K562 (cell line): Measurements from ENCODE around the gene ITPA. TPM values are rescaled to one million over a fixed set of nuclear protein-coding genes. Genes with fewer than 3 reads are reported as not detected.

ENCODE experiments used
- FOS ChIP-seq: IDR thresholded peaks from 3 replicates; pipeline ENCODE4 v1.6.1; 2011; ENCODE audit not compliant: insufficient read length; ENCODE audit errors: extremely low read depth
- GATA2 ChIP-seq: sonication (generic); formaldehyde crosslinking; IDR thresholded peaks from 2 replicates; pipeline ENCODE4 v1.4.0; 2020; ENCODE audit warnings: mild to moderate bottlenecking, missing genetic modification reagents
- HDAC6 ChIP-seq: IDR thresholded peaks from 2 replicates; pipeline ENCODE4 v1.6.1; 2012; ENCODE audit warnings: low read depth, mild to moderate bottlenecking, control low read depth, inconsistent platforms, low read length, moderate library complexity
- HDGF ChIP-seq: fragments of 450-650 bp; IDR thresholded peaks from 2 replicates; pipeline ENCODE4 v1.6.1; 2016
- KLF10 ChIP-seq: fragments of 250-450 bp; sonication (Bioruptor Pico); IDR thresholded peaks from 2 replicates; pipeline ENCODE4 v1.6.1; 2021; ENCODE audit warnings: matching md5 sums
- NBN ChIP-seq: fragments of 450-650 bp; IDR thresholded peaks from 2 replicates; pipeline ENCODE4 v1.6.1; 2016; ENCODE audit warnings: low read depth, mild to moderate bottlenecking
- NR2C1 ChIP-seq, 2 experiments: fragments of 450-650 bp; IDR thresholded peaks; 2 replicates each; pipeline ENCODE4 v1.6.1; 2017; ENCODE audit warnings: mild to moderate bottlenecking in 2 of 2, antibody characterized with exemption in 1 of 2, inconsistent platforms in 1 of 2, missing compliant biosample characterization in 1 of 2, missing genetic modification characterization in 1 of 2
- POLR2G ChIP-seq: fragments of 200-400 bp; formaldehyde crosslinking; IDR thresholded peaks from 2 replicates; pipeline ENCODE4 v1.6.1; 2017; ENCODE audit warnings: low read depth, mild to moderate bottlenecking, antibody characterized with exemption, low read length, moderate library complexity
- RFX1 ChIP-seq: fragments of 450-650 bp; IDR thresholded peaks from 2 replicates; pipeline ENCODE4 v1.6.1; 2016; ENCODE audit warnings: mild to moderate bottlenecking, moderate library complexity
- TAF15 ChIP-seq: fragments of 200-400 bp; formaldehyde crosslinking; IDR thresholded peaks from 2 replicates; pipeline ENCODE4 v1.6.1; 2017; ENCODE audit warnings: mild to moderate bottlenecking, low read depth, low read length, moderate library complexity
- TOE1 ChIP-seq, 2 experiments: fragments of 450-650 bp in 1 of 2; sonication (generic) in 1 of 2; formaldehyde crosslinking in 1 of 2; IDR thresholded peaks; 2 replicates each; pipeline versions ENCODE4 v1.7.1 to v1.8.0; 2016 to 2022; ENCODE audit warnings: borderline replicate concordance in 2 of 2, mild to moderate bottlenecking in 2 of 2, antibody characterized with exemption in 1 of 2, inconsistent platforms in 1 of 2, low read depth in 1 of 2, missing genetic modification reagents in 1 of 2, moderate library complexity in 1 of 2
- ZNF121 ChIP-seq: sonication (generic); formaldehyde crosslinking; conservative IDR thresholded peaks from 2 replicates; pipeline ENCODE4 v1.8.0; 2022; ENCODE audit warnings: missing genetic modification reagents
- ZNF124 ChIP-seq: sonication (generic); formaldehyde crosslinking; IDR thresholded peaks from 2 replicates; pipeline ENCODE4 v1.8.1; 2022; ENCODE audit warnings: missing genetic modification reagents
- ZNF384 ChIP-seq: IDR thresholded peaks from 2 replicates; pipeline ENCODE4 v1.6.1; 2012; ENCODE audit warnings: low read depth, low read length, improper control_type of control experiment
- polyA plus RNA-seq, 8 experiments: library from polyadenylated mRNA; depleted of rRNA in 4 of 8; stranded (reverse) in 5 of 8; unstranded in 3 of 8; fragments of >200 nt; fragmentation: Nextera tagmentation in 2 of 8; fragmentation: Illumina TruSeq in 1 of 8; extraction: Ambion mirVana in 2 of 8; extraction: Trizol in 1 of 8; gene quantifications; 2 replicates each; pipeline versions ENCODE4 v1.2.1 to v1.2.3, GENCODE V29; 2011 to 2014; ENCODE audit warnings: inconsistent platforms in 1 of 8, missing spikeins in 1 of 8
- total RNA-seq, 7 experiments: library from RNA; depleted of rRNA in 6 of 7; stranded (reverse); fragments of >200 nt in 6 of 7; fragmentation: Illumina TruSeq in 2 of 7; extraction: Trizol in 2 of 7; gene quantifications; 2 replicates each; pipeline versions ENCODE4 v1.2.1 to v1.2.3, GENCODE V29; 2011 to 2021; ENCODE audit warnings: low replicate concordance in 1 of 7
- TF ChIP-seq, protein P1 (sequence below): sonication (generic); formaldehyde crosslinking; IDR thresholded peaks from 2 replicates; pipeline ENCODE4 v1.8.0; 2022; ENCODE audit warnings: mild to moderate bottlenecking, missing genetic modification reagents
- TF ChIP-seq, protein P2 (sequence below): sonication (generic); formaldehyde crosslinking; IDR thresholded peaks from 2 replicates; pipeline ENCODE4 v1.9.0; 2022; ENCODE audit warnings: mild to moderate bottlenecking, missing genetic modification reagents
- TF ChIP-seq, protein P3 (sequence below): sonication (generic); formaldehyde crosslinking; IDR thresholded peaks from 2 replicates; pipeline ENCODE4 v1.8.1; 2023; ENCODE audit warnings: mild to moderate bottlenecking, missing genetic modification reagents
- TF ChIP-seq, protein P4 (sequence below): fragments of 450-650 bp; IDR thresholded peaks from 2 replicates; pipeline ENCODE4 v1.7.1; 2018; ENCODE audit warnings: mild to moderate bottlenecking, low read depth; ENCODE audit not compliant: partially characterized antibody

ITPA gene
- total and polyA plus RNA-seq, 9 of the 15 experiments (the other 6 are each of a cell fraction or from before 2014, with no cell fraction given) = 5.0 to 79.7 (median 36.7) TPM

DNA sequence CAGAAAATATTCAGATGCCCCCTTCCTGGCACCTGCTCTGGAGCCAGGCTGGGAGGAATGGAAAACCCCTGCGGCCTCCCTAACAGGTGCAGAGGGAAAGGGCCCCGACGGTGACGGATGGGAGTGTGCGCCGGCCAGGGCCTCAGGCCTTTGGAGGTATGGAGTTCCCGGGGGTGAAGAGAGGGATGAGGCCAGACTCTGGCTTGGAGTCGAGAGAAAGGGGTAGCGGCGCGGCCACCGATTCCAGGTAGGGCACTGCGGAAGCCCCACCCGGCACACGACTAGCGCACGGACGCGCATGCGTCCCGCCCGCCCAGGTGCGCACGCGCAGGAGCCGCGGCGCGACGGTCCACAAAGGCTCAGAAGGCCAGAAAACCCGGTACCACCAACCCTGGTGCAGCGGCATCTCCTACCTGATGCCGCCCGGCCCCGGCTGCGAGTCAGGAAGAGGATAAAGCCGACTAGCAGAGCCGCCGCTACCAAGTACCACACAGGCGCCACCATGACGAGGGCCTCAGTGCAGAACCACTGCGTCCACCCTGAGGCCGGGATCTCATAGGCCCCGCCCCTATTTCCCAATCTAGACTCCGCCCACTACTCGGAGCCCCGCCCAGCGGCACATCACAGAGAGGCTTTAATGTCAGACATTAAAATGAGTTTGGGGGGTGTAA, 5.0 kb upstream of the ITPA start, which contains the start of gene DDRGK1 (continued):
- TF ChIP-seq ZNF384 (no peak), POLR2G (peak; percentile 86), ZNF121 (CRISPR knock-in tag) (no peak), TOE1 (IDR thresholded peaks at IDR 0.05; ENCODE audit: borderline replicate concordance) (no peak), TOE1 (CRISPR knock-in tag; IDR thresholded peaks at IDR 0.05; ENCODE audit: borderline replicate concordance, low read depth) (no peak), TAF15 (no peak), ZNF124 (no peak), NR2C1 (IDR thresholded peaks at IDR 0.05) (no peak), NR2C1 (tag; IDR thresholded peaks at IDR 0.05) (no peak), HDAC6 (no peak), KLF10 (CRISPR knock-in tag) (no peak), HDGF (no peak), RFX1 (no peak), GATA2 (CRISPR knock-in tag) (no peak), NBN (no peak), FOS (no peak)
- TF ChIP-seq, protein P1, sequence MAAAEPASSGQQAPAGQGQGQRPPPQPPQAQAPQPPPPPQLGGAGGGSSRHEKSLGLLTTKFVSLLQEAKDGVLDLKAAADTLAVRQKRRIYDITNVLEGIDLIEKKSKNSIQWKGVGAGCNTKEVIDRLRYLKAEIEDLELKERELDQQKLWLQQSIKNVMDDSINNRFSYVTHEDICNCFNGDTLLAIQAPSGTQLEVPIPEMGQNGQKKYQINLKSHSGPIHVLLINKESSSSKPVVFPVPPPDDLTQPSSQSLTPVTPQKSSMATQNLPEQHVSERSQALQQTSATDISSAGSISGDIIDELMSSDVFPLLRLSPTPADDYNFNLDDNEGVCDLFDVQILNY = no peak
- TF ChIP-seq, protein P2, sequence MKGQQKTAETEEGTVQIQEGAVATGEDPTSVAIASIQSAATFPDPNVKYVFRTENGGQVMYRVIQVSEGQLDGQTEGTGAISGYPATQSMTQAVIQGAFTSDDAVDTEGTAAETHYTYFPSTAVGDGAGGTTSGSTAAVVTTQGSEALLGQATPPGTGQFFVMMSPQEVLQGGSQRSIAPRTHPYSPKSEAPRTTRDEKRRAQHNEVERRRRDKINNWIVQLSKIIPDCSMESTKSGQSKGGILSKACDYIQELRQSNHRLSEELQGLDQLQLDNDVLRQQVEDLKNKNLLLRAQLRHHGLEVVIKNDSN (CRISPR knock-in tag) = no peak; the same call in 1 of the 2 replicates
- TF ChIP-seq, protein P3, sequence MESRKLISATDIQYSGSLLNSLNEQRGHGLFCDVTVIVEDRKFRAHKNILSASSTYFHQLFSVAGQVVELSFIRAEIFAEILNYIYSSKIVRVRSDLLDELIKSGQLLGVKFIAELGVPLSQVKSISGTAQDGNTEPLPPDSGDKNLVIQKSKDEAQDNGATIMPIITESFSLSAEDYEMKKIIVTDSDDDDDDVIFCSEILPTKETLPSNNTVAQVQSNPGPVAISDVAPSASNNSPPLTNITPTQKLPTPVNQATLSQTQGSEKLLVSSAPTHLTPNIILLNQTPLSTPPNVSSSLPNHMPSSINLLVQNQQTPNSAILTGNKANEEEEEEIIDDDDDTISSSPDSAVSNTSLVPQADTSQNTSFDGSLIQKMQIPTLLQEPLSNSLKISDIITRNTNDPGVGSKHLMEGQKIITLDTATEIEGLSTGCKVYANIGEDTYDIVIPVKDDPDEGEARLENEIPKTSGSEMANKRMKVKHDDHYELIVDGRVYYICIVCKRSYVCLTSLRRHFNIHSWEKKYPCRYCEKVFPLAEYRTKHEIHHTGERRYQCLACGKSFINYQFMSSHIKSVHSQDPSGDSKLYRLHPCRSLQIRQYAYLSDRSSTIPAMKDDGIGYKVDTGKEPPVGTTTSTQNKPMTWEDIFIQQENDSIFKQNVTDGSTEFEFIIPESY (CRISPR knock-in tag) = no peak
- TF ChIP-seq, protein P4, sequence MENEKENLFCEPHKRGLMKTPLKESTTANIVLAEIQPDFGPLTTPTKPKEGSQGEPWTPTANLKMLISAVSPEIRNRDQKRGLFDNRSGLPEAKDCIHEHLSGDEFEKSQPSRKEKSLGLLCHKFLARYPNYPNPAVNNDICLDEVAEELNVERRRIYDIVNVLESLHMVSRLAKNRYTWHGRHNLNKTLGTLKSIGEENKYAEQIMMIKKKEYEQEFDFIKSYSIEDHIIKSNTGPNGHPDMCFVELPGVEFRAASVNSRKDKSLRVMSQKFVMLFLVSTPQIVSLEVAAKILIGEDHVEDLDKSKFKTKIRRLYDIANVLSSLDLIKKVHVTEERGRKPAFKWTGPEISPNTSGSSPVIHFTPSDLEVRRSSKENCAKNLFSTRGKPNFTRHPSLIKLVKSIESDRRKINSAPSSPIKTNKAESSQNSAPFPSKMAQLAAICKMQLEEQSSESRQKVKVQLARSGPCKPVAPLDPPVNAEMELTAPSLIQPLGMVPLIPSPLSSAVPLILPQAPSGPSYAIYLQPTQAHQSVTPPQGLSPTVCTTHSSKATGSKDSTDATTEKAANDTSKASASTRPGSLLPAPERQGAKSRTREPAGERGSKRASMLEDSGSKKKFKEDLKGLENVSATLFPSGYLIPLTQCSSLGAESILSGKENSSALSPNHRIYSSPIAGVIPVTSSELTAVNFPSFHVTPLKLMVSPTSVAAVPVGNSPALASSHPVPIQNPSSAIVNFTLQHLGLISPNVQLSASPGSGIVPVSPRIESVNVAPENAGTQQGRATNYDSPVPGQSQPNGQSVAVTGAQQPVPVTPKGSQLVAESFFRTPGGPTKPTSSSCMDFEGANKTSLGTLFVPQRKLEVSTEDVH = peak; percentile 9
